Measurements from ENCODE around the gene GALNT17.

GALNT17 gene

DNA sequence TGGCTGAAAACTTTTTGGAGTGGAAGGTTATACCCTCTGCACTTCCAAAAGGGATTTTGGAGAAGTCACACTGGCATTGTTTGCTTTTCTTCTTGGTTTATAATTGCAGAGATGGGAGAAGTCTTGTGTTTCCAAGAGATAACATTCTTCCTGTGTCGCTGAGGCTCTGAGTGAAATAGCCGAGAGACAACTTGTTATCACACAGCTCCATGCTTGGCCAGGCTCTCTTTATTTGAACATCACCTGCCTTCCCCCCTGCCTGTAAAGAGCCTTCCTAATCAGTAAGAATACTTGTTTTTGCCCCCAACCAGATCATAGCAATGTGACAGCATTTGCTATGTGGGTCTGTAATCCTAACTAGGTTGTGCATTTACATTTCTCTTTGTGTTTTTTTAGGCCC, 270.7 kb downstream of the GALNT17 start:
- no peak for DNase-seq

- DNase-seq = no peak
Measured at GRCh38 chr7:71403202-71403946, 271.4 kb downstream of the GALNT17 start.

DNA sequence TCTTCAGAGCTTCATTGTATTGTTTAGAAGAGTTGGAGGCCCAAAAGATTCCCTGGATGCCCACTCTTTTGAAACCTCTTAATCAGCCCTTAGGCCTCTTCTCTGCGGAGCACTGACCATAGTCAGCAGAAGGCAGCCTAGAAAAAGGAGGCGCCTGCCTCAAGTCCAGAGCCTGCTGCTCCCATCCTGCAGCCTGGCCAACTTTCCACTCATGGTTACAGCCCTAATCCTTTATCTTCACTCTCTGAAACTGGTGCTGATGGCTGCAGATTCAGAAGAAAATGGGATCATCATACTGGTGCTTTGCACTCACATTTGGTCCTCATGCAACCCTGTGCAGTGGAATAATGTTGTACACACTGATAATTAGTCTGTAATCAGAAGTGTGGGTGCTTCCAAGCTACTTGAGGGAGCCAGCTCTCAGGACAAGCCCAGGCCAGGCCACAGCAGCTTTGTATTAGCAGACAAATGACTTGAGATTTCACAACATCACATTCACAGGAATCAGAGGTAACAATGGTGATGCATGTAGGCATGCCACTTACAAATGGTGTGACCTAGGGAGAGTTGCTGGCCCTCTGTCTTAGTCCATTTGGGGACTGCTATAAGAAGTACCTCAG, 272.9 kb downstream of the GALNT17 start:
- no peak for DNase-seq

GRCh38 chr7:71408271-71408670, 276.3 kb downstream of the GALNT17 start:
- no peak for DNase-seq

- DNase-seq = no peak
Measured at GRCh38 chr7:71409550-71410157, 277.7 kb downstream of the GALNT17 start.

DNA sequence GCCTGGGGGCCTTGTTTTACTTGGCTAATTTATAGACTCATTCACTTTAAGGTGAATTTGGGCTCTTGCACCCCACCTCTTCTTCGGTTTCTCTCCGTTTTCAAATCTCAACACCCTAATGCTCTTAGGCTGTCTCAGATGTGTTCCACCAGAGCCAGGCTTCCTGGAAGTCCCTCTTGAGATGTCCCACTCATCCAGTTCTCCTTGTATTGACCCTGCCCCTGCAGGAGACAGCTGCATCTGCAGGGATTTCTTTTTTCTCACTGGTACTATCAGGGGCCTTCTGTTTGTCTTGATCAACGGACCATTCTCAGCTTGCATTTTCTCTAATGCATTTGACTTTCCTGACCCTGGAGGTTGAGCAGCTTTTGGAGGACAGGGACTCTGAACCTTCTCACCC, 279.5 kb downstream of the GALNT17 start:
- DNase-seq = no peak

DNA sequence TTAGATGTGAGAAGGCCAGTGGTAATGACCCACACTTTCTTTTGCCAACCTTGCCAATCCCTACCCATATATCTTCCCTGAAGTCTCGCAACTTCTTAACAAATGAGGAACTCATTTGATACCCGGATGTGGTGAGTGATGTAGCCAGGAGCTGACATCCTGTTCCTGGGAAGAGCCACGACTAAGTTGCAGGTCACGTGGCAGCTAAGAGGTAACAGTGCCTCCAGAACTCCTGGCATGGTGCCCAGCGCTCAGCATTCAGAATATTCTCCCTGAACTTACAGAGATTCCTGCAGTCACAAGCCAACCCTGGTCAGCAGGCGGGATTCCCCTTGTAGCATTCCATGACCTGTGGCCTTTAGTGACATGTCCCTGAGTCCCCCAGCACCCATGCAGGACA, 282.5 kb downstream of the GALNT17 start:
- no peak for DNase-seq

DNA sequence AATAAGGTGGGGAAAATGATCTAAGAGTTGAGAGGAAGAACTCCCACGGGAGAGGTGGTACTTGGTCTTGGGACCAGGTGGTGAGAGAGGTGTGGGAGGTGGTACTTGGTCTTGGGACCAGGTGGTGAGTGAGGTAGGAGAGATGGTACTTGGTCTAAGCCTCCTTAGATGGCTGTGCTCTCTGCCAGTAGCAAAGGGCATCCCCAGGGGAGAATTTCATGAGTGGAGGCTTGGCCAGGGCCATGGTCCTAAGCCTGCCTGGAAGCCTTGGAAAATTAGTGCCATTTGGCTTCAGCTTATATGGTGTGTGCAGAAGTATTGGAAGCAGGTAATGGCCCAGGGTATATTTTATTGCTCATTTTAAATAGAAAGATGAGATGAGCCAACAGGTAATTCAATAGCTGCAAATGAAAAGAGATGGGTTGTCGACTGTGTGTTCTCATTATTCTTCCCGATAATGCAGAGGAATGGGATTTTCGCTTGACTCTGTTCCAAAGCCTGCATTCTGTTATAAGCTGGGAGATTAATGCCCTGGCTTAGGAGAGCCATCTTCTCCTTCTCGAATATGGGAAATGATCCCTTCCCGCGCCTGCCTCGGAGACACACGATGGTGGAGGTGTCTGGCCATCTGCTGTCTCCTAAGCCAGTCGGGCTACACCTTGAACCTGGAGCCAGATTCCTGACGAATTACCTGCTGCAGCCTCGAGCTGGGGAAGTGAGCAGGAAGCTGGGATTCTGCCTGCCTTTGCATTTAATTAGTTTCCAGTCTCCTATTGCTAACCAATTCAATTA, 287.8 kb downstream of the GALNT17 start:
- no peak for DNase-seq

DNA sequence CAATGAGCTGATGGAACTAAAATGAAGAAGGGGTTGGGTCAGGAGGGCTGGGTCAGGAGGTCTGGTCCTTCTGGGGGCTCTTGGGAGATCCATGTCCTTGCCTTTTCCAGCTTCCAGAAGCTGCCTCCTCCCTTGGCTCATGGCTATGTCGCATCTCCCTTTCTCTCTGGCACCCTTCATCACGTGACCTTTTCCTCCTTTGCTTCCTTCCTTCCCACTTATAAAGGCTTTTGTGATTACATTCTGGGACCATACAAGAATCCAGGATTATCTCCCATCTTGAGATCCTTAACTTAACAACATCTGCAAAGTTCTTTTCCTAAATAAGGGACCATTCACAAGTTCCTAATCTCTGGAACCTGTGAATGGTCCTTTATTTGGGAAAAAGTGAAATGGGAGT, 290.2 kb downstream of the GALNT17 start:
- no peak for DNase-seq

DNA sequence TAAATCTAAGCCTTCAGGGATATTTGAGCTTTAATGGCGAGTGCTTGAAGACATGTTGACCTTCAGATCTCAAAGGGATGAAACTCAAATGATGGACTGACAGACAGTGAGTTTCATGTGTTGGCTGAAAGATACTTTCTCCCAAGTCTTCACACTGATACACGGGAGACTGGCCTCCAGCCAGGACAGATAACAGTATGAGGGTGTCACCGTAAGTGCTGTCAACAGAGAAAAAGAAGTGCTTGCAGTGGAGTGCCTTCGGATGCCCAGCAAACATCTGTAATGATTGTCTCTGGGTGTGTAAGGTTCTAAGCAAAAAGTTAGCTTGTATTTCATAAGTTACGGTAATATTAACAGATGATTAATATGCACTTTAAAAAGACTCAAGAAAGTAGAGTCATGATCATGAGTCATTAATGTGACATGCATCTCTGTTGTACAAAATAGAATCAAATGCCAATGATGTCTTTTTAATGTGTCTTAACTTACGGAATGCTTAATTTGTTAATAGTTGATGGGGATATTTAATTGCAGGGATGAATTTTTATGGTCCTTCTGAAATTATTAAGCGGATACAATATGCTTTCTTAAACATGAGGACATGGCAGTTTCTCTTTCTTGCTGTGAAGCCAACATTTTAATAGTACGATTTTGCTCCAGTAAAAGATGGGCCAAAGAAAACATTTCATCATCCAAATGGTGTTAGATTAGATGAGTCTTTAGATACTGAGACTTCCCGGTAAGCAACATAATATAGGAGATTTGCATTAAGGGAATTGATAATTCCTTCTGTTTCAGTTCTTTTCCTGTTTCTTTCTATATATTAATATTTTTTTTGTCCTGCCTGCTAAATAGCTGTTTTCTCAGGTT, 292.5 kb downstream of the GALNT17 start:
- DNase-seq = no peak

DNA sequence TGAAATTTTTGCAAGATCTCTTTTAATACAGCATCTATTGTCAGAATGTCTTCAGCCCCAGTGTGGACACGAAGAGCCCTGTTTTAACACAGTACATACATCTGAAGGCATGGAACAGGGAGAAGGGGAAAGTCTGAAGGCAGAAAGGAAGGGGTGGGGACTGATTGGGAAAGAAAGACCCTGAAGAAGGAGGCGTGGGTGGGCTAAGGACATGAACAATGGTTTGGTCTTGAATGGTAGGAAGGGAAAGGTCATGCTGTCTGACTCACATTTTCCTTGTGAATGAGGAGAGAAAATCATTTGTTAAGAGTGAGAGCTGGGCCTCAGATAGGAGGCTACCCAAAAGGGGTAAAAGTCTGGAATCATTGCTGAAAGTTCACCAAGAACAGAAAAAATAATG, 297.1 kb downstream of the GALNT17 start:
- DNase-seq = no peak

- DNase-seq = no peak
Measured at GRCh38 chr7:71430246-71430645, 298.3 kb downstream of the GALNT17 start.

DNA sequence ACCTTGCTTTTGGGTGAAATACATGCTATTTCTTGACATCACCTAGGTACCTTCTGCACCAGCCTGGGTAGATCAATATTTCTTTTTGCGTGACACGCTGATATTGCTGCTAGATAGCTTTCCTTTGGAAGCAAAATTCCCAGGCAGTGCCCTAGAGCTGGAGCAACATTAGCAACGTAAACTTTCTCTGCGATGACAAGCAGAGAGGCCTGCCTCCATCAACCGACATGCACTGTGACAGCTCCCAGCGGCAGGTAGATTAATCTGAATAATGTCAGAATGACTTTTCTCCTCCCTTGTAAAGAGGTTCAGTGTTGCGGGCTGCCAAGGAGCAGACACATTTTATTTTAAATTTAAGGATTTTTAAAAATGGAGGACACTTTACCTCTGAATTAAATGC, 307.4 kb downstream of the GALNT17 start:
- DNase-seq = no peak

GRCh38 chr7:71442492-71443190, 310.7 kb downstream of the GALNT17 start:
- no peak for DNase-seq

DNA sequence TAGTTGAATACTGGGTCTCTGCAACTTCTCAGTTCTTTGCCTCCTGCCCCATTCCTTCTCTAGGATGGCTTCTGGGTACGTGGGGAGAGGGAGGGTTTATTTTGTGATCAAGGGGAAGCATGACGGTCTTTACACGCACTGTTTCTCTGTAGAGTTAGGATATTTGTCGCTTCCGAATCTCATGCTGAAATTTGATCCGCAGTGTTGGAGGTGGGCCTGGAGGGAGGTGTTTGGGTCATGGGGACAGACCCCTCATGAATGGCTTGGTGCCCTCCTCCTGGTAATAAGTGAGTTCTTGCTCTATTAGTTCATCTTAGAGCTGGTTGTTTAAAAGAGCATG, 311.2 kb downstream of the GALNT17 start:
- no peak for DNase-seq

DNA sequence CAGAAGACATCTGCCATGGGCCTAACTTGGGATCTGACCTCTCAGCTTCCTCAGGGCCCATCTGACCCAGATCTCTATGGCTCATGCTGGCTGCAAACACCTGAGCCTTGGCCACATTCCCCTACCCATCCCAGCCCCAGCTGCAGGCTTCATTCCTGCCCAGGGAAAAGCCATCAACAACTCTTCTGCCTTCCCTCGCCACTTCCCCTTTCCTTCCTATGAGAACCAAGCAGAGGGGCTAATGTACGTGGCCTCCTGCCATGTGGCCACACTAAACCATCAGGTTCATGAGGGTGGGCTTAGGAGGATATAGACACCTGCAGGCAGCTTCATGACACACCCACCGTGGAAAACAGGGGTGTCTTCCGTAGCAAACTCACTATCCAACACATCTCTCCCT, 312.2 kb downstream of the GALNT17 start:
- no peak for DNase-seq

GRCh38 chr7:71453630-71454029, 321.7 kb downstream of the GALNT17 start:
- no peak for DNase-seq

DNA sequence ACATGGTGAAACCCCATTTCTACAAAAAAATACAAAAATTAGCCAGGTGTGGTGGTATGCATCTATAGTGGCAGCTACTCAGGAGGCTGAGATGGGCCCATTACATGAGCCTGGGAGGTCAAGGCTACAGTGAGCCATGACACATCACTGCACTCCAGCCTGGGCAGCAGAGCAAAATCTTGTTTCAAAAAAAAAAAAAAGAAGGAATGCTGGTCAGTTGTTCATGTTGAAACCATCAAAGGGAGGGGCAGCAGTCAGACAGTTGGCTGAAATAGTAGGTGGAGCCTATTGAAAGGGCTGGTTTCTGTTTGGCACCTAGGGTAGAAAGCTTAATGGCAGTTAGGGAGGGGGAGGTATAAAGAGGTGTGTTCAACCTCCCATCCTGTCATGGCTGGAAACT, 323.0 kb downstream of the GALNT17 start:
- no peak for DNase-seq

DNA sequence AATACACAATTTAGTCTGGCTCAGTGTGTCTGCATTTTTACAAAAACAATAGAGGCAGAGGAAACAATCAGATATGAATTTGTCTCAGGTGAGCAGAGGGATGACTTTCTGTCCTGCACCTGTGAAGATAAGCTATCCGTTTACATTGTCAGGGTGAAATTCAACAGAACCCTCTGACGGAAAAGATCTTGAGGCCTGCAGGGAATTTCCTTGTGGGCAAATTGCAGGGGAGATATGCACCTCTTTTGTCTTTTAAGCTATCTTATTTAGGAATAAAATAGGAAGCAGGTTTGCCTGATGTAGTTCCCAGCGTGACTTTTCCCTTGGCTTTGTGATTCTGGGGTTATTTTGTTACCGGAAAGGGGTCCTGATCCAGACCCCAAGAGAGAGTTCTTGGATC, 325.1 kb downstream of the GALNT17 start:
- no peak for DNase-seq

DNA sequence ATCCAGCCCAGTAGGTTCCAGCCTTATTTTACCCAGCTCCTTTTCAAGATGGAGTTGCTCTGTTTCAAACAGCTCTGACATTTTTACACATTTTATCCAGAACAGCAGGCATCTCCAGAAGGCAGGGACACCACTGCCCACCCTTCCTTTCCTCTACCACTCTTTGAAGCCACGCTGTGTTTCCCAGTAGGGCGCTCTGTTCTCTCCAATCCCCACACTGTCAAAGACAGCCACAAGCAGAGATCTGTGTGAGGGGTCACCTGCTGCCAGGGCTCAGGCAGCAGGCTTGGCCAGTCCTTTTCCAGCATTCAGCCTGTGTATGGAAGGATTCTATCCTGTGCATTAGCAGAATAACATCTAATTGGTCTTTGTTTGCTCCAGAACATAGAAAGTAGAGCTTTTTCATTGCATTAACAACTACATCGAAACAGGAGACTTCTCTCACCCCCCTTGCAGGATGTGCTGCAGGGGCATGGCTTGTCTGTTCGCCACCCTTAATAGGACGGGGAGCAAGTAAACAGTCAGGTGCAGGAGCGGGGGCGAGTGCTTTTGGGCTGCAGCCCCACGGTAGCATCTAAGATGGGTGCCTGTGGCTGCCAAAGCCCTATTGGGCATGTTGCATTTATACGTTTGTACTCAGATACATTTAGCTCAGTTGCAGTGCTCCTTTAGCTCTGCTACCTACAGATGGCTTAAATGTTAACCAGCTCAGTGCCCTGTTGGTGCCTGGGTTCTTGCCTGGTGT, 326.1 kb downstream of the GALNT17 start:
- no peak for DNase-seq

- no peak for DNase-seq
Measured at GRCh38 chr7:71459132-71459531, 327.2 kb downstream of the GALNT17 start.

Data from suppressor macrophage (primary cell).